SK-N-SH treated with all-trans-retinoic acid at 6 μM for 48 hours (cell line): ENCODE measurements around the gene EOGT.

Experiments used
- ATAC-seq: fragments of 200-7000 bp; cut with Tn5 transposase; 3 replicates; pipeline ENCODE4 v1.9.1; 2020; ENCODE audit warnings: mild to moderate bottlenecking, moderate library complexity
- ARNTL ChIP-seq: fragments of 450-650 bp; formaldehyde crosslinking; IDR thresholded peaks from 2 replicates; pipeline ENCODE4 v1.5.0; 2020; ENCODE audit warnings: low read depth, mild to moderate bottlenecking, moderate library complexity, borderline replicate concordance
- BACH2 ChIP-seq: fragments of 250-450 bp; sonication (Bioruptor Pico); IDR thresholded peaks from 2 replicates; pipeline ENCODE4 v1.9.0; 2021; ENCODE audit warnings: mild to moderate bottlenecking, borderline replicate concordance
- CSDC2 ChIP-seq: fragments of 250-450 bp; sonication (Bioruptor Pico); IDR thresholded peaks from 2 replicates; pipeline ENCODE4 v1.5.0; 2020; ENCODE audit warnings: mild to moderate bottlenecking, moderate library complexity
- GLIS3 ChIP-seq: fragments of 250-450 bp; sonication (Bioruptor Pico); IDR thresholded peaks from 2 replicates; pipeline ENCODE4 v1.5.0; 2020; ENCODE audit warnings: mild to moderate bottlenecking, moderate library complexity
- ISL1 ChIP-seq: fragments of 250-450 bp; sonication (Bioruptor Pico); IDR thresholded peaks from 2 replicates; pipeline ENCODE4 v2.1.2; 2022; ENCODE audit warnings: mild to moderate bottlenecking, moderate library complexity
- OSR1 ChIP-seq: fragments of 250-450 bp; sonication (Bioruptor Pico); IDR thresholded peaks from 2 replicates; pipeline ENCODE4 v1.8.0; 2022; ENCODE audit warnings: moderate library complexity, mild to moderate bottlenecking, inconsistent platforms
- PPARA ChIP-seq: fragments of 250-450 bp; sonication (Bioruptor Pico); IDR thresholded peaks from 2 replicates; pipeline ENCODE4 v1.5.0; 2020; ENCODE audit warnings: mild to moderate bottlenecking, borderline replicate concordance
- RARB ChIP-seq: fragments of 250-450 bp; sonication (Bioruptor Pico); IDR thresholded peaks from 2 replicates; pipeline ENCODE4 v1.8.0; 2021; ENCODE audit warnings: mild to moderate bottlenecking, moderate library complexity
- TCF4 ChIP-seq: fragments of 250-450 bp; sonication (Bioruptor Pico); IDR thresholded peaks from 2 replicates; pipeline ENCODE4 v1.8.0; 2021; ENCODE audit warnings: mild to moderate bottlenecking, moderate library complexity, borderline replicate concordance
- TOX ChIP-seq: fragments of 250-450 bp; sonication (Bioruptor Pico); IDR thresholded peaks from 2 replicates; pipeline ENCODE4 v1.8.0; 2021; ENCODE audit warnings: mild to moderate bottlenecking, moderate library complexity, borderline replicate concordance
- ZC3H10 ChIP-seq: fragments of 250-450 bp; sonication (Bioruptor Pico); IDR thresholded peaks from 2 replicates; pipeline ENCODE4 v1.5.1; 2021; ENCODE audit warnings: mild to moderate bottlenecking, moderate library complexity
- ZFP3 ChIP-seq: fragments of 250-450 bp; sonication (Bioruptor Pico); IDR thresholded peaks from 2 replicates; pipeline ENCODE4 v1.5.0; 2020; ENCODE audit warnings: mild to moderate bottlenecking, moderate library complexity
- ZFP30 ChIP-seq: fragments of 450-650 bp; formaldehyde crosslinking; IDR thresholded peaks from 2 replicates; pipeline ENCODE4 v1.5.0; 2022; ENCODE audit warnings: mild to moderate bottlenecking, moderate library complexity
- ZNF565 ChIP-seq: fragments of 450-650 bp; formaldehyde crosslinking; conservative IDR thresholded peaks from 2 replicates; pipeline ENCODE4 v1.5.0; 2020; ENCODE audit warnings: low read depth, mild to moderate bottlenecking, moderate library complexity
- ZNF70 ChIP-seq: fragments of 450-650 bp; formaldehyde crosslinking; IDR thresholded peaks from 2 replicates; pipeline ENCODE4 v1.5.0; 2020; ENCODE audit warnings: mild to moderate bottlenecking, moderate library complexity
- ZNF8 ChIP-seq: fragments of 450-650 bp; formaldehyde crosslinking; IDR thresholded peaks from 2 replicates; pipeline ENCODE4 v1.5.0; 2020; ENCODE audit warnings: mild to moderate bottlenecking, moderate library complexity
- TF ChIP-seq, protein P1 (sequence below): fragments of 250-450 bp; sonication (Bioruptor Pico); IDR thresholded peaks from 2 replicates; pipeline ENCODE4 v1.5.1; 2020; ENCODE audit warnings: low read depth, mild to moderate bottlenecking, moderate library complexity
- TF ChIP-seq, protein P2 (sequence below): fragments of 250-450 bp; sonication (Bioruptor Pico); IDR thresholded peaks from 2 replicates; pipeline ENCODE4 v1.8.0; 2021; ENCODE audit warnings: low read depth, mild to moderate bottlenecking, moderate library complexity, borderline replicate concordance
- TF ChIP-seq, protein P3 (sequence below): fragments of 250-450 bp; sonication (Bioruptor Pico); IDR thresholded peaks from 2 replicates; pipeline ENCODE4 v1.8.0; 2020; ENCODE audit warnings: mild to moderate bottlenecking, moderate library complexity, borderline replicate concordance
- TF ChIP-seq, protein P4 (sequence below): fragments of 250-450 bp; sonication (Bioruptor Pico); IDR thresholded peaks from 2 replicates; pipeline ENCODE4 v1.5.1; 2021; ENCODE audit warnings: mild to moderate bottlenecking, moderate library complexity

Gene EOGT

DNA sequence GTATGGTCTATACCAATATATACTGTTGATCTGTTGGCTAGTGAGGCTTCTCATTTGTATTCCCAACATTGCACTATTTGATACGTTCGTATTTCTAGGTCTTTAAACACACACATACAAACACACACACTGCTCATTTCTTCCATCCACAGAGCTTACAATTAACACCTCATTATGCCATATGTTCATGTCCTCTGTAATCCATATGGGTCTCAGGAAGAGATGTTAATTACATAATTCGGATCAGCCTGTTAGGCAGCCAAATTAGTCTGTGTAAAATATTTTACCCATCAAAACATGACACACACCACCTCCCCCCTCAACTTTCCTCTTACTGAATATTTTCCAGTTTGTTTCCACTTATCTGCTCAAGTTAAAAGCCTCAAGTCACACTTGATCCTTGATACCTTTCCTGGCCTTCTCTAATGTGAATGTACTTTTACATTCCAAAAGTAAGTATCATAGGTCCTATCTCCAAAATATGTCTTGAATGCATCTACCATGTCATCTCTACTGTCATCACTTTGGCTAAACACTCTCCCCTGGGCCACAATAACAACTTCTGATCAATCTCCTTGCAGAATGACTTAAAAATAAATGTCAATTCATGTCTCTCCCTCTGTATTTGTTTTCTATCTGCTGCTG, 28.2 kb downstream of the EOGT start:
- ATAC-seq: 0 out of 3 replicates have a peak, but pooled peaks have one; percentile 24
- TF ChIP-seq, protein P1, sequence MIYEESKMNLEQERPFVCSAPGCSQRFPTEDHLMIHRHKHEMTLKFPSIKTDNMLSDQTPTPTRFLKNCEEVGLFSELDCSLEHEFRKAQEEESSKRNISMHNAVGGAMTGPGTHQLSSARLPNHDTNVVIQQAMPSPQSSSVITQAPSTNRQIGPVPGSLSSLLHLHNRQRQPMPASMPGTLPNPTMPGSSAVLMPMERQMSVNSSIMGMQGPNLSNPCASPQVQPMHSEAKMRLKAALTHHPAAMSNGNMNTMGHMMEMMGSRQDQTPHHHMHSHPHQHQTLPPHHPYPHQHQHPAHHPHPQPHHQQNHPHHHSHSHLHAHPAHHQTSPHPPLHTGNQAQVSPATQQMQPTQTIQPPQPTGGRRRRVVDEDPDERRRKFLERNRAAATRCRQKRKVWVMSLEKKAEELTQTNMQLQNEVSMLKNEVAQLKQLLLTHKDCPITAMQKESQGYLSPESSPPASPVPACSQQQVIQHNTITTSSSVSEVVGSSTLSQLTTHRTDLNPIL: no peak
- TF ChIP-seq ZNF565 (CRISPR knock-in tag): no peak
- TF ChIP-seq, protein P2, sequence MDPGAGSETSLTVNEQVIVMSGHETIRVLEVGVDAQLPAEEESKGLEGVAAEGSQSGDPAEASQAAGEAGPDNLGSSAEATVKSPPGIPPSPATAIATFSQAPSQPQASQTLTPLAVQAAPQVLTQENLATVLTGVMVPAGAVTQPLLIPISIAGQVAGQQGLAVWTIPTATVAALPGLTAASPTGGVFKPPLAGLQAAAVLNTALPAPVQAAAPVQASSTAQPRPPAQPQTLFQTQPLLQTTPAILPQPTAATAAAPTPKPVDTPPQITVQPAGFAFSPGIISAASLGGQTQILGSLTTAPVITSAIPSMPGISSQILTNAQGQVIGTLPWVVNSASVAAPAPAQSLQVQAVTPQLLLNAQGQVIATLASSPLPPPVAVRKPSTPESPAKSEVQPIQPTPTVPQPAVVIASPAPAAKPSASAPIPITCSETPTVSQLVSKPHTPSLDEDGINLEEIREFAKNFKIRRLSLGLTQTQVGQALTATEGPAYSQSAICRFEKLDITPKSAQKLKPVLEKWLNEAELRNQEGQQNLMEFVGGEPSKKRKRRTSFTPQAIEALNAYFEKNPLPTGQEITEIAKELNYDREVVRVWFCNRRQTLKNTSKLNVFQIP (CRISPR knock-in tag): no peak
- no peak for TF ChIP-seq ZNF70 (CRISPR knock-in tag)
- TF ChIP-seq OSR1 (CRISPR knock-in tag): no peak
- no peak for TF ChIP-seq RARB (CRISPR knock-in tag)
- TF ChIP-seq ISL1 (CRISPR knock-in tag): no peak
- TF ChIP-seq, protein P3, sequence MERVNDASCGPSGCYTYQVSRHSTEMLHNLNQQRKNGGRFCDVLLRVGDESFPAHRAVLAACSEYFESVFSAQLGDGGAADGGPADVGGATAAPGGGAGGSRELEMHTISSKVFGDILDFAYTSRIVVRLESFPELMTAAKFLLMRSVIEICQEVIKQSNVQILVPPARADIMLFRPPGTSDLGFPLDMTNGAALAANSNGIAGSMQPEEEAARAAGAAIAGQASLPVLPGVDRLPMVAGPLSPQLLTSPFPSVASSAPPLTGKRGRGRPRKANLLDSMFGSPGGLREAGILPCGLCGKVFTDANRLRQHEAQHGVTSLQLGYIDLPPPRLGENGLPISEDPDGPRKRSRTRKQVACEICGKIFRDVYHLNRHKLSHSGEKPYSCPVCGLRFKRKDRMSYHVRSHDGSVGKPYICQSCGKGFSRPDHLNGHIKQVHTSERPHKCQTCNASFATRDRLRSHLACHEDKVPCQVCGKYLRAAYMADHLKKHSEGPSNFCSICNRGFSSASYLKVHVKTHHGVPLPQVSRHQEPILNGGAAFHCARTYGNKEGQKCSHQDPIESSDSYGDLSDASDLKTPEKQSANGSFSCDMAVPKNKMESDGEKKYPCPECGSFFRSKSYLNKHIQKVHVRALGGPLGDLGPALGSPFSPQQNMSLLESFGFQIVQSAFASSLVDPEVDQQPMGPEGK: no peak
- no peak for TF ChIP-seq ZNF8 (CRISPR knock-in tag)
- TF ChIP-seq ARNTL (CRISPR knock-in tag): no peak
- TF ChIP-seq BACH2: no peak
- TF ChIP-seq ZC3H10 (CRISPR knock-in tag): no peak
- TF ChIP-seq PPARA (CRISPR knock-in tag): no peak
- TF ChIP-seq CSDC2 (CRISPR knock-in tag): no peak
- no peak for TF ChIP-seq GLIS3 (CRISPR knock-in tag)

DNA sequence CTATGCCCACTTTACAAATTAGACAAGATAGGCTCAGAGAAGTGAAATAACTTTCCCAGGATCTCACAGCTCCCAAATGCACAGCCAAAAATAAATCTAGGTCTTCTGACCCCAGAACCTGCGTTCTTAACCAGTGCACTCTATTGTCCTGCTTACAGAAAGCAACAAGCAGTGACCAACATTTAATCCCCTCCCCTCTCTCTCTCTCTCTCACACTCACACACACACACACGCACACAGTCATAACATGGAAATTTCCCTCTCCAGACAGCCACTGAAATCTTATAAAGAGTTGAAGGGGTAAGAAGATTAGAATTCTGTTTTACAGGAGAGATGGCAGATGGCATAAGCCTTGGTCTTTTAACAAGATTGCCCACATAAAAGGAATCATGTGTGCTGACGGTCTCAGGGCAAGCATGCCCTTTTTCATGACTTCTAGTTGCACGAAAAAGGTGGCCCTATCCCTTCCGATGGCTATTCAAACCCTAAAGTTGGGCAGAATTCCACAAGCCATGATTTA, 29.4 kb downstream of the EOGT start:
- no peak for ATAC-seq

DNA sequence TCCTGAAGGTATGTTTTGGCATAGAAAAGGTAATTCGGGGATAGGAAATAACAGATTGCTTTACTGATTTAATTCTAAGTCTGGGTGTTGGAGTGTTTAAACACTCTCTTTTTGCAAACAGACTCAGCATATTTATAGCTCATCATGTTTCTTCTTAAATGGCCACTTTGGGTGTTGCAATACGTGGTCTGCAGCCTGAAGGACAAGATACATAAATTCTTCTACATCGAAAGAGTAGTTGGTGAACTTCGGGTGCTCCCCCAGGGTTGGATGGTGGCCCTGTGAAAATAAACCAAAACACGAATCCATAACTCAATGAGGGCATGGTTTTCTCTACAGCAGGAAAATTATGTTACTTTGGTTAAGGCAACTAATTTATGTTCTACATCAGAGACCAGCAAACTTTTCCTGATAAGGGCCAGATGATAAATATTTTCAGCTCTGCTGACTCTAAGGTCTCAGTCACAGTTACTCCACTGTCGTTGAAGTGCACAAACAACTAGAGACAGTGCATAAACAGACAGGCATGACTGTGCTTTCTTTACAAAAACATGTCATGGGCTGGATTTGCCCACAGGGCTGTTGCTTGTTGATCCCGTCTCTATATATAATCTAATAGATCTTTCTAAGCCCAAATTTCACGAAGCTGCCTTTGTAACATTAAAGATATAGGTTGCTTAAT, 35.9 kb downstream of the EOGT start:
- TF ChIP-seq, protein P2 (CRISPR knock-in tag): no peak
- no peak for TF ChIP-seq ZFP3 (CRISPR knock-in tag)
- TF ChIP-seq RARB (CRISPR knock-in tag): no peak
- TF ChIP-seq ZFP30 (CRISPR knock-in tag): no peak
- ATAC-seq: no peak

More for the DNA sequence above, 29.4 kb downstream of the EOGT start:
- TF ChIP-seq, protein P1: no peak
- no peak for TF ChIP-seq GLIS3 (CRISPR knock-in tag)

DNA sequence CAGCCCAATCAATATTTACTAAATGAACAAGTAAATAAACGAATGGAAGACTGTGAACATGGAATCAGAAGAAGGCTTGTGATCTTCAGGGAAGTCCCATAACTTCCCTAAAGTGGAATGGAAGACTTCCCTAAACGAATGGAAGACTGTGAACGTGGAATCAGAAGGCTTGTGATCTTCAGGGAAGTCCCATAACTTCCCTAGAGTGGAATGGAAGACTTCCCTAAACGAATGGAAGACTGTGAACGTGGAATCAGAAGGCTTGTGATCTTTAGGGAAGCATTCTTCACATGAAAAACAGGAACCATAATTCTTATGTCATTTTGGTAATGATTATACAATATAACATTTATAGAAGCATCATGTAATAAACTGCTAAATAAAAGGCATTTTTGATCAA, 38.8 kb downstream of the EOGT start:
- TF ChIP-seq TCF4: no peak
- no peak for TF ChIP-seq PPARA (CRISPR knock-in tag)
- TF ChIP-seq OSR1 (CRISPR knock-in tag): no peak
- TF ChIP-seq ZC3H10 (CRISPR knock-in tag): no peak
- no peak for TF ChIP-seq RARB (CRISPR knock-in tag)
- TF ChIP-seq, protein P1: no peak
- TF ChIP-seq CSDC2 (CRISPR knock-in tag): no peak
- TF ChIP-seq, protein P4, sequence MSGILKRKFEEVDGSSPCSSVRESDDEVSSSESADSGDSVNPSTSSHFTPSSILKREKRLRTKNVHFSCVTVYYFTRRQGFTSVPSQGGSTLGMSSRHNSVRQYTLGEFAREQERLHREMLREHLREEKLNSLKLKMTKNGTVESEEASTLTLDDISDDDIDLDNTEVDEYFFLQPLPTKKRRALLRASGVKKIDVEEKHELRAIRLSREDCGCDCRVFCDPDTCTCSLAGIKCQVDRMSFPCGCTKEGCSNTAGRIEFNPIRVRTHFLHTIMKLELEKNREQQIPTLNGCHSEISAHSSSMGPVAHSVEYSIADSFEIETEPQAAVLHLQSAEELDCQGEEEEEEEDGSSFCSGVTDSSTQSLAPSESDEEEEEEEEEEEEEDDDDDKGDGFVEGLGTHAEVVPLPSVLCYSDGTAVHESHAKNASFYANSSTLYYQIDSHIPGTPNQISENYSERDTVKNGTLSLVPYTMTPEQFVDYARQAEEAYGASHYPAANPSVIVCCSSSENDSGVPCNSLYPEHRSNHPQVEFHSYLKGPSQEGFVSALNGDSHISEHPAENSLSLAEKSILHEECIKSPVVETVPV (CRISPR knock-in tag): no peak
- no peak for TF ChIP-seq ARNTL (CRISPR knock-in tag)
- no peak for TF ChIP-seq TOX (CRISPR knock-in tag)
- no peak for TF ChIP-seq ZNF70 (CRISPR knock-in tag)
- ATAC-seq: no peak
